ENCODE data around the gene CEP95.

The CEP95 gene

DNA sequence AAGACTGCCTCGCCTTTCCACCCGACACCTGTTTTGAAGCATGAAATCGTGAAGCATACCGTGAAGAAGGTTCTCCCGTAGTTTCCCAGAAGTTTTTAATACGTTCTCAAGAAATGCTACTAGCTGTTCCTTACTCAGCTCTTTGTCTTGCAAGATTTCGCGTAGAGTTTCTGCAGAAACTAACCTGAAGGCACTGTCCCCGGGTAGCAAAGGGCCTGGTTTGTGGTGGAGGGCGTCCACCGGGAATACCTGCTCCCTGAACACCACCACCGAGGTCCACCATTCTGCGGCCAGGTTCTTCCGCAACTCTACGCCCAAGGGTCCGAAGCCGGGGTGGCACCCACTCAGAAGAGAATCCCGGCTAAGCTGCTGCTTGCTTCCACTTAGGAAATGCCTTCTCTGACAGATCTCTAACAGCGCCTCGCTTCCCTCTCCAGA is 10.4 kb upstream of the CEP95 start:
- DNase-seq: no peak

DNA sequence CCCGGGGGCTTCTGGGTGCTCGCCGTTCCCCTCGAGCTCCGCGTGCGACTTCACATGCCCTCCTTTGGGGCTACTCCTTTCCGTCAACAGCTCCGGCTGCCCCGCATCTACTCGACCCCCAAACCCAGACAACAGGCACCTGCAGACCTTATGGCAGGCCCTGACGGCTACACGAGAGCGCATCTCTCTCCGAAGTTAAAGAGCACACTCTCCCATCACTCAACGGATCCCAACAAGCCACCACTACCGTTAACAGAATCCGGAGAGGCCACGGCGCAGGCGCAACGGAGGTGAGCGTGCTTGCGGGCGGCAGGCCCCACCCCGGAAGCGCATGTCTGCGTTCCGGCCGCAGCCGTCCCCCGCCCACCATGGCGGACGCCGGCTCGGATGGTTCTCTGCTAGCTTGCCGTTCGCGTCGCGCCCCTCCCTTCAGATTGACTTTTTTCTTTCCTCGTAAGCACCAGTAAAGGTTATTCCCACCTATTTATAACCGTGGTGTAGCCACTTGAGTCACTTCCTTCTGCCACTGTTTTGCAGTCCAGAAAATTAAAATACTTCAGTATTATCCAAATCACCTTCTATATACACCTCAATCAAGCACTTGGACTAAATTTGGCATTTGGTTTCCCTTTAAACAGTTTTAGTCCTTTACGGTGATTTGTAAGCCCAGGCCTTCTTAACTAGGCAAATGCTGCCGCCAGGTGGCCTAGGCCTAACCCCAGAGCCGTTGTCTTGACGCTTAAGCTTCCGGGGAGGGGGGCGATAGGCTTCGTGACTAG is 9.8 kb upstream of the CEP95 start, which contains the start of gene POLG2:
Gene POLG2, minus strand, starts transcription at position 269 of the 779 bp plus-strand sequence. Its CDS starts 86 bp downstream, at position 183.
- DNase-seq: peak; percentile 91

- DNase-seq: no peak
Observed at GRCh38 chr17:64497565-64498035, 9.2 kb upstream of the CEP95 start.

DNA sequence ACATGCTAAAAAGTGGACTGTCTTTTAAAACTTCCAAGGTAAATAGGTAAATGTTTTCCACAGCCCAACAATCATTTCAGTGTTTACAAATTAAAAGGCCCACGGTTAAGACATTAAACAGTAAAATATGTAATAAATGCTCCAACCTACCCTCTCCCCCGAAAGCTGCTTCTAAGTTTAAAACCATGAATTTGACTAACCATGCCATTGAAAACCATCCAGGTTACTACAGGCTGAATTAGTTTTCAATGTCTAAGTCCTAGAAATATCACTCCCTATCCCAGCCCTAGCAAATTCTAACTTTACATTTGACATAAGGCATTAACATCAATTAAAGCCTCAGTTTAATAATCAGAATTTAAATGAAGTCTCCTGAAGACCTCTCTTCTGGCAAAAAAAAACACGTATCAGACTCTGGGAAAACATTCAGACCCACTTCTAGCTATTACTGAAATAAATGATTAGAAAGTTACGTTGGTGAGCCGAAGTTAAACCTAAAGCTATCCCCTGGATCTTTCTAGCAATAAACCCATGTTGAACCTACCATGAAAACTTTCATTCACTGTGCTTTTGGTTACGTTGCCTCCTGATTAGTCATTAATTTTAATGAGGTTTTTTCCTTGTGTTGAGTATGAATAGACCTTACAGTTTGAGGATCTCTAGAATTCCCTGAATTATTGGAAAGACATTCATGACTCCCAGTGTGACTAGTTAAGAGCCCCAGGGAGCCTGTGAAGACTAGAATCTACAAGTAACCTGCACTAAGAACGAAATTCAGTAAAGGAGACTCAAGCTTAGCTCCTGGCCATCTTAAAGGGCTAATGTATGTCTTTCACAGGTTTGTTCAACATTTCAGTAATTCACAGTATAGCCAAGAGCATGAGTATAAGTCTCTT is 8.2 kb upstream of the CEP95 start:
- no peak for DNase-seq

DNA sequence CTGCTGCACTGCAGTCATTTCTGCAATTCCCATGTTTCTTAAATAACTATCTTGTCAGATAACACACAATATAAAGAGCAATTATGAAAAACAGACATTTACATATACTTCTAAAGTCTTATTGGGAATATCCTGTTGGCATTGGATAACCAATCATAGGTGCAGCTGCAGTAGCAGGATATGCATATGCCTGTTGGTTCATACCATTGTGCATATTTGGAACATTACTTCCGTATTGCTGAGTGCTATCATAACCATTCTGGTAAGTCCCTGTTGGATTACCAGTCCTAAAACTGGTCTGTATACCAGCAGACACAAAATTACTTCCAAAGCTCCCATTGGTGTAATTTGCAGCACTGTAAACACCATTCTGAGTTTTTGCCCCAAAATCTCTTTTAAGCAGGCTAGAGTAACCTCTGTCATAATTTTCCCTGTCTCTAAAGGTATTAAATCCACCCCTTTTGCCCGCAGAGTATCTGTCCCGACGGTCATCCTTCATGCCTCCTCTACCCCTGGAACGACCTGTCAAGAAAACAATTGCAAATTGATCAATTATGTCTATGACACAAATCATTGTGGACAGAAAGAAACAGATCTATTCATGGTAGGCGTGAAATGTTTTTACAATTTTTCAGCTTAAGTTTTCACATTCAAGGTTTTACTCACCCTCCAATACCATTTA is 6.8 kb upstream of the CEP95 start:
- DNase-seq: no peak

- DNase-seq: no peak
Observed at GRCh38 chr17:64500487-64500859, 6.3 kb upstream of the CEP95 start.

GRCh38 chr17:64500862-64501765 is 5.7 kb upstream of the CEP95 start:
- no peak for DNase-seq

DNA sequence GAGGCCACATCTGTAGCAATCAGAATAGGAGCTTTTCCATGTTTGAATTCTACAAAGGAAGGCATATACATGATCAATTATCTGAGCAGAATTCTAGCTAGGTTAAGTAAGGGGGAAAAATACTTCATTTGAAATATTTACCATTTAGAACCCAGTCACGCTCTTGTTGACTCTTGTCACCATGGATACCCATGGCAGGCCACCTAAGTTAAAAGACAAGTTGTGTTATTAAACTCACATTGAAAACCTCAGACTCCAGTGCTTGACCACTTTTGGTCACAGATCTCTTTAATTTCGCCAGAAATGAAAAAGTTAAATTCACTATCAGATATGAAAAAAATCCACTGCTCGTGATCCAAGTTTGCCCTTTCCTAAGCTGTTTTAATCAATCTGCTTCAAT is 4.8 kb upstream of the CEP95 start:
- no peak for DNase-seq

- no peak for DNase-seq
Observed at GRCh38 chr17:64502809-64503208, 4.0 kb upstream of the CEP95 start.

DNA sequence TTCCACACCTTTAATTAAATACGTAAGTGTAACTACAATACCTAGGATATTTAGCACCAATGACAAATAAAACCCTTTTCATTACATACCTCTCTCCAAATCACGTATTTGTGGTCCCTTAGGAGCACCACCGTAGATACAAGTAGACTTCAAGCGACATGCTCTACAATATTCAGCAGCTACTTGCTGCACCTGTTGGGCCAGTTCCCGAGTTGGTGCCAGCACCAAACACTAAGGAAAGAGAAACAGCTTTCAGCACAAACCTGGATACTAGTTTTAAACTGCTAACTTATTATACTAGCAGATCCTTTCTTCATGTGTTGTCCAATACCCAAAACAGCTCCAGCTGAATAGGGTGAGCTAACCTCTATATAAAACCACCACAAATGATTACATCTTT is 3.4 kb upstream of the CEP95 start:
- DNase-seq: no peak

- no peak for DNase-seq
Observed at GRCh38 chr17:64503821-64504768, 2.7 kb upstream of the CEP95 start.

GRCh38 chr17:64504769-64505339 is 1.9 kb upstream of the CEP95 start:
- no peak for DNase-seq

- DNase-seq: peak; percentile 45
Observed at GRCh38 chr17:64505340-64506200, 1.2 kb upstream of the CEP95 start.

- peak; percentile 98 for DNase-seq
Observed at GRCh38 chr17:64506201-64506575, 589 bp upstream of the CEP95 start, which contains the start of gene DDX5. Gene DDX5, minus strand, starts transcription at chr17:64506289. Its CDS starts 170 bp downstream, at chr17:64506119.

DNA sequence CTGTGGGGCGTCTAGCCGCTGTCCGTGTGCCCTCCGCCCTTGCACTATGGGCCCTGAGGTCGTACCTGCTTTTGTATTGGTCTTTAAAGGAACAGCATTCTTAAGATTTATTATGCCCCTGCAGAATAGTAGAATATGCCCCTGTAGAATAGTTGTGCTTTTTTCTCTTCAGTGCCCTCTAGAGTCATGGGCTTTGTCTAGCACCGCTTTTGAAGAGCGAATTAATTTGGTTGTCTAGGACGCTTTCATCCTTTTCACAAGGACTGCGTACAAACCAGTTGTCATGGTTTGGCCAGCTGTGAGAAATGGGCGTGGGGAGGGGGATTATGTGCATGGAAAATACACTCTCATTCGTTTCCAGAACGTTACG is 621 bp downstream of the CEP95 start:
- peak; percentile 53 for DNase-seq

- DNase-seq: no peak
Observed at GRCh38 chr17:64508683-64509082, 1.9 kb downstream of the CEP95 start.

- no peak for DNase-seq
Observed at GRCh38 chr17:64509179-64509578, 2.4 kb downstream of the CEP95 start.

GRCh38 chr17:64515419-64515818 is 8.6 kb downstream of the CEP95 start:
- no peak for DNase-seq

DNA sequence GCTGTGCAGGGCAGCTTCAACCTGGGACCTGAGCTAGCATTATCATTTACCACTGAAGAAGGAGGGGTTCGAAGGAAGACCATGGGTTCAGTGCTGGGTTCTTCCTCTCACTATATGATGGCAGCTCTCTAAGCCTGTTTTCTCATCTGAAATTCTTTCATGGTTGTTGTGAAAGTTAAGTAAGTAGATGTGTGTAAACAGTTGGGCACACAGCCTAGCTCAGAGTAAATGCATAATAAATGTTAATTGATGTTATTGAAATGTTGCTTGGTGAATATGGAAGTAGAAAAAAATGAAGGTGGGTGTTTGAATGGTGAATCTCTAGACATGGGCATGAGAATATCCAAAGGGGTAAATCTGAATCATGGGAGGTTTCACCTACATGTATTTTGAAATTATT is 9.1 kb downstream of the CEP95 start:
- no peak for DNase-seq

- DNase-seq: no peak
Observed at GRCh38 chr17:64519601-64520000, 12.8 kb downstream of the CEP95 start.
